Activated T-cell treated with anti-CD3 and anti-CD28 coated beads, Interleukin-2, amount 50 U/mL, for 48 hours (primary cell): ENCODE measurements around the gene ZDHHC24.

ENCODE experiments used
- DNase-seq, 2 experiments: peaks; one replicate each; pipeline ENCODE4 v3.0.0-alpha.2; 2020

Gene ZDHHC24

GRCh38 chr11:66493130-66493529 lies 52.7 kb downstream of the ZDHHC24 start:
- DNase-seq = no peak

GRCh38 chr11:66492161-66492865 lies 53.5 kb downstream of the ZDHHC24 start:
- DNase-seq = no peak

GRCh38 chr11:66491315-66491935 lies 54.4 kb downstream of the ZDHHC24 start:
- DNase-seq = no peak

GRCh38 chr11:66489636-66490035 lies 56.2 kb downstream of the ZDHHC24 start:
- DNase-seq = no peak

GRCh38 chr11:66488957-66489356 lies 56.9 kb downstream of the ZDHHC24 start:
- no peak for DNase-seq

- no peak for DNase-seq
These were observed 61.0 kb downstream of the ZDHHC24 start for GRCh38 chr11:66484806-66485380.

- DNase-seq = peak; percentile 97 to 98
These were observed 65.5 kb downstream of the ZDHHC24 start, which contains the start of gene DPP3 for GRCh38 chr11:66480117-66480938. TSS of gene DPP3 (plus strand) at chr11:66480434. CDS start at chr11:66482201, 1,767 bp downstream.

GRCh38 chr11:66479394-66480116 lies 66.3 kb downstream of the ZDHHC24 start:
- peak in 1 of 2 experiments; percentile 44 for DNase-seq

- peak; percentile 54 to 60 for DNase-seq
These were observed 67.0 kb downstream of the ZDHHC24 start for GRCh38 chr11:66478729-66479393.

- DNase-seq = no peak
These were observed 68.3 kb downstream of the ZDHHC24 start for GRCh38 chr11:66477263-66478201.

GRCh38 chr11:66476841-66477251 lies 69.0 kb downstream of the ZDHHC24 start:
- DNase-seq = no peak

- no peak for DNase-seq
These were observed 69.5 kb downstream of the ZDHHC24 start for GRCh38 chr11:66476173-66476840.

- no peak for DNase-seq
These were observed 70.3 kb downstream of the ZDHHC24 start for GRCh38 chr11:66475349-66476172.

- no peak for DNase-seq
These were observed 72.0 kb downstream of the ZDHHC24 start for GRCh38 chr11:66473608-66474515.

- DNase-seq = no peak
These were observed 72.7 kb downstream of the ZDHHC24 start for GRCh38 chr11:66473167-66473566.

- no peak for DNase-seq
These were observed 73.8 kb downstream of the ZDHHC24 start for GRCh38 chr11:66472054-66472453.

GRCh38 chr11:66471142-66471541 lies 74.7 kb downstream of the ZDHHC24 start:
- DNase-seq = no peak
